Skeletal muscle tissue (tissue), 4 donors: ENCODE measurements around the gene MGAT5B. TPM values are rescaled to one million over a fixed set of nuclear protein-coding genes. Genes with fewer than 3 reads are reported as not detected.

Source experiments
- H3K27ac ChIP-seq: one replicate; pipeline ENCODE4 v1.7.0; 2013; ENCODE audit warnings: mild to moderate bottlenecking, low read depth, low read length, inconsistent platforms
- H3K27me3 ChIP-seq, 3 donors: one replicate each; pipeline ENCODE4 v1.7.0; 2013; ENCODE audit warnings: low read length in 3 of 3; ENCODE audit not compliant: control insufficient read depth in 3 of 3, insufficient read depth in 3 of 3
- H3K36me3 ChIP-seq, 3 donors: one replicate each; pipeline ENCODE4 v1.7.0; 2013; ENCODE audit warnings: low read length in 3 of 3; ENCODE audit not compliant: control insufficient read depth in 3 of 3, insufficient read depth in 3 of 3
- H3K4me1 ChIP-seq, 3 donors: one replicate each; pipeline ENCODE4 v1.7.0; 2013; ENCODE audit warnings: low read length in 3 of 3, mild to moderate bottlenecking in 3 of 3; ENCODE audit not compliant: control insufficient read depth in 3 of 3, insufficient read depth in 3 of 3
- H3K4me3 ChIP-seq, 3 donors: one replicate each; pipeline ENCODE4 v1.7.0; 2013; ENCODE audit warnings: low read length in 3 of 3
- H3K9ac ChIP-seq, 3 donors: one replicate each; pipeline ENCODE4 v1.7.0; 2013; ENCODE audit warnings: low read length in 3 of 3, mild to moderate bottlenecking in 3 of 3, moderate library complexity in 2 of 3, low read depth in 1 of 3
- H3K9me3 ChIP-seq, 3 donors: one replicate each; pipeline ENCODE4 v1.7.0; 2013; ENCODE audit warnings: low read length in 3 of 3; ENCODE audit not compliant: control insufficient read depth in 3 of 3
- total RNA-seq: library from RNA; depleted of rRNA; stranded (reverse); fragments of >200 nt; gene quantifications from one replicate; pipeline ENCODE4 v1.2.3, GENCODE V29; 2014
- donor health status: Osteomylitis.

Gene MGAT5B, protein sequence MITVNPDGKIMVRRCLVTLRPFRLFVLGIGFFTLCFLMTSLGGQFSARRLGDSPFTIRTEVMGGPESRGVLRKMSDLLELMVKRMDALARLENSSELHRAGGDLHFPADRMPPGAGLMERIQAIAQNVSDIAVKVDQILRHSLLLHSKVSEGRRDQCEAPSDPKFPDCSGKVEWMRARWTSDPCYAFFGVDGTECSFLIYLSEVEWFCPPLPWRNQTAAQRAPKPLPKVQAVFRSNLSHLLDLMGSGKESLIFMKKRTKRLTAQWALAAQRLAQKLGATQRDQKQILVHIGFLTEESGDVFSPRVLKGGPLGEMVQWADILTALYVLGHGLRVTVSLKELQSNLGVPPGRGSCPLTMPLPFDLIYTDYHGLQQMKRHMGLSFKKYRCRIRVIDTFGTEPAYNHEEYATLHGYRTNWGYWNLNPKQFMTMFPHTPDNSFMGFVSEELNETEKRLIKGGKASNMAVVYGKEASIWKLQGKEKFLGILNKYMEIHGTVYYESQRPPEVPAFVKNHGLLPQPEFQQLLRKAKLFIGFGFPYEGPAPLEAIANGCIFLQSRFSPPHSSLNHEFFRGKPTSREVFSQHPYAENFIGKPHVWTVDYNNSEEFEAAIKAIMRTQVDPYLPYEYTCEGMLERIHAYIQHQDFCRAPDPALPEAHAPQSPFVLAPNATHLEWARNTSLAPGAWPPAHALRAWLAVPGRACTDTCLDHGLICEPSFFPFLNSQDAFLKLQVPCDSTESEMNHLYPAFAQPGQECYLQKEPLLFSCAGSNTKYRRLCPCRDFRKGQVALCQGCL
- total RNA-seq, result not detected

DNA sequence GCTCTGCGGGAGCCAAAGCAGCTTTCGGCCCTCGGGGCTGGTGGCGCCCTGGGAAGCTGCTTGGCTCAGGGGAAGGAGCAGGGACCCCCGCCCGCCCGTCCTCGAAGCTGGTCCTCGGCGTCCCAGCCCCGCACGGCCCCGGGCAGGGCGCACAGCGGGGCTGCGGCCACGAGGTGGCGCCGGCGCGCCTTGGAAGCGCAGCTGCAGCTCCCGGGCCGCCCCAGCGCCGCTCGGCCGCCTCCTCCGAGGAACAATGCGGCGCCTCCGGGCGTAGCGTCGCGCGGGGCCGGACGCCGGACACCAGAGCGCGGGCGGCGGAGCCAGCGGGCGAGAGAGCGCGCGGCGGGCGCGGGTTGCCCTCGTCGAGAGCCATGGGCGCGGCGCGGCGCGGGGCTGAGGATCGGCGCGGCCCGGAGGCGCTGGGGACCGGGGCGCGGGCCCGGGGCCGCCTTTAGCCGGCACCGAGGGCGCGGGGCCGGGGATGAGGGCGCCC is at the start of gene MGAT5B:
MGAT5B (plus strand) TSS at position 229 of the 493 bp plus-strand sequence. CDS start 626 bp downstream, outside the sequence.
- Histone ChIP-seq H3K9me3 (no peaks in the 10 kb centered on the region), H3K27ac (no peak within 1 kb of the TSS), H3K27me3 (peaks cover 43 to 50% (median 48%) of the 10 kb centered on the region in 3 donors), H3K4me1 (peaks cover 4 to 25% (median 16%) of the 10 kb centered on the region in 3 donors), H3K4me3 (peak within 1 kb of the TSS in 2 of 3 donors; percentile 22 to 27), H3K36me3 (no peaks in the 10 kb centered on the region), H3K9ac (peak within 1 kb of the TSS in 1 of 3 donors; percentile 8)

DNA sequence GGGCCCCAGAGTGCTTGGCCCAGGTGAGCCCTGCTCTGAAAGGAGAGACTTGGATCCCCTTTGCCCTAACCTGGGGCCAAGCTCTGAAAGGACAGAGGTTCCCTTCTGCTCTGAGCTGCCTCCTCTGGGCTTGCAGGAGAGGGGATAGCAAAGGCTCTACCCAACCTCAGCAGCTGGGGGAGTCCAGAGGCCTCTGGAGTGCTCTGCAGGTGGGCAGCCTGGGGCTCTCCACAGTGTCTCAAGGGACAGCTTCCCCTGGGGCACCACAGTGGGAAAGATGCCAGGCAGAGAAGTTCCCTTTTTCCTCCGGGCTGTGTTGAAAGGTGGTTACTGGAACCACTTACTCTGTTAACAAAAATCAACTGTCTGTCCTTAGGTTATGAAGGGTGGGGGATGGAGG is 48.2 kb upstream of the MGAT5B start:
- Histone ChIP-seq H3K9me3 (no peaks in the 10 kb centered on the region), H3K36me3 (no peaks in the 10 kb centered on the region), H3K9ac (no peak overlapping the region), H3K4me3 (no peak overlapping the region), H3K27ac (no peak overlapping the region), H3K27me3 (peaks cover 0 to 7% (median 4%) of the 10 kb centered on the region in 3 donors), H3K4me1 (no peaks in the 10 kb centered on the region)

DNA sequence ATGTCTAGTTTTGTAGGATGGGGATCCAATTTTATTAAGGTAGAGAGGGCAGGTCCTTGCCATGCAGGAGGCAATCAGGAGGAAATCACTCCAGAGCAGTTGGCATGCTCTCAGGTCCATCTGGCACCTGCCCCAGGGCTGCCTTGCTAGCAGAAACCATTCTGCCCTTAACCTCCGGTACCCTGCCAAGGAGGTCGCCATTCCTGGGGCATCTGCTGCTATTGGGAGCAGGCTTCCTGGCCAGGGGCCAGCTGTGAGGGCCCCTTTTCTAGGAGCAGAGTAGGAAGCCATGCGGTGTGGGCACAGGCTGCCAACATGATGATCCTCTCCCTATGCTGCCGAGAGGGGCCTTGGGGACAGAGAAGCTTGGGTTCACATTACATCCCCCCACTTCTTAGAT is 47.6 kb upstream of the MGAT5B start:
- H3K27ac ChIP-seq, result no peak overlapping the region
- H3K9ac ChIP-seq, result no peak overlapping the region
- H3K4me3 ChIP-seq, result no peak overlapping the region
- no peaks in the 10 kb centered on the region for H3K9me3 ChIP-seq
- no peaks in the 10 kb centered on the region for H3K4me1 ChIP-seq
- no peaks in the 10 kb centered on the region for H3K36me3 ChIP-seq
- H3K27me3 ChIP-seq, result peaks cover 0 to 7% (median 3%) of the 10 kb centered on the region in 3 donors

- Histone ChIP-seq H3K4me3 (no peak overlapping the region), H3K4me1 (no peaks in the 10 kb centered on the region), H3K27ac (no peak overlapping the region), H3K36me3 (no peaks in the 10 kb centered on the region), H3K27me3 (peaks cover 0 to 15% (median 10%) of the 10 kb centered on the region in 3 donors), H3K9ac (no peak overlapping the region), H3K9me3 (no peaks in the 10 kb centered on the region)
These were observed 45.9 kb upstream of the MGAT5B start for GRCh38 chr17:76822184-76822778.

GRCh38 chr17:76824093-76824492 is 44.1 kb upstream of the MGAT5B start:
- H3K27me3 ChIP-seq, result peaks cover 0 to 15% (median 10%) of the 10 kb centered on the region in 3 donors
- no peaks in the 10 kb centered on the region for H3K36me3 ChIP-seq
- no peaks in the 10 kb centered on the region for H3K4me1 ChIP-seq
- H3K9me3 ChIP-seq, result no peaks in the 10 kb centered on the region
- H3K9ac ChIP-seq, result no peak overlapping the region
- no peak overlapping the region for H3K4me3 ChIP-seq
- H3K27ac ChIP-seq, result no peak overlapping the region

DNA sequence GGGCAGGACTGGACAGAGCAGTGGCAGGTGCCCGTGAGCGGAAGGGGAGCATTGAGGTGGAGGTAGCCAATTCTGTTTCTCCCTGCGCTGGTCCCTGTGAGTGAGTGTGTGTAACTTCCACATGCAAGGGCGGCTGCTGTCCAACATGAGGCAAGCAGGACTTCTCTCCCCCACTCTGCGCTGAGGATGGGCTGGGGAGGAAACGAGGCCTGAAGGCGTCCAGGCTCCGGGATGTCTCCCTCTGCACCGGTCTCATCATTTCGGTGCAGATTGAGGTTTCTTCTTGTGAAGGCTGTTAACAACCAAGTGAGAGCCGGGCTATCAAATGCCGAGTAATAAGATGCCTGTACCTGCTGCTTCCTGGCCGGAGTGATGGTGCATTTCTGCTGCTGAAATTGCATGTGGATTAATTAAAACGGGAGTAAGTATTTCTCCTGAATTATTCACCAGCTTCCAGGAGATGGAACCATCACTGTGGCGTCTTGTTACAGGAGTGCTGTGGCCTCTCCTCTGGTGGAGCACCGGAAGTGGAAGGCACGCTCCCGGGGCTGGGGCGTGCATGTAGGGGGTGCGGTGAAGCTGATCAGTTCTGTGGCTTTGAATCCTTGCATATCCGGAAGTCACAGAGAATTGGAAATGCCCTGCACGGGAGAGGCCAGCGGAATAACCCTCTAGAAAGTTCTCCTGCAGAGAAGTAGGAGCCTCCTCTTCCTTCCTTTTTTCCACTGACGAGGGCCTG is 41.7 kb upstream of the MGAT5B start:
- no peak overlapping the region for H3K9ac ChIP-seq
- H3K4me3 ChIP-seq, result no peak overlapping the region
- no peaks in the 10 kb centered on the region for H3K9me3 ChIP-seq
- H3K36me3 ChIP-seq, result no peaks in the 10 kb centered on the region
- H3K27me3 ChIP-seq, result peaks cover 0 to 12% (median 3%) of the 10 kb centered on the region in 3 donors
- no peak overlapping the region for H3K27ac ChIP-seq
- H3K4me1 ChIP-seq, result no peaks in the 10 kb centered on the region

GRCh38 chr17:76827736-76828135 is 40.5 kb upstream of the MGAT5B start:
- H3K36me3 ChIP-seq, result no peaks in the 10 kb centered on the region
- H3K27ac ChIP-seq, result no peak overlapping the region
- peaks cover 0 to 12% (median 3%) of the 10 kb centered on the region in 3 donors for H3K27me3 ChIP-seq
- H3K4me1 ChIP-seq, result no peaks in the 10 kb centered on the region
- H3K9me3 ChIP-seq, result no peaks in the 10 kb centered on the region
- H3K4me3 ChIP-seq, result no peak overlapping the region
- no peak overlapping the region for H3K9ac ChIP-seq

GRCh38 chr17:76830987-76831715 is 37.1 kb upstream of the MGAT5B start:
- Histone ChIP-seq H3K4me1 (no peaks in the 10 kb centered on the region), H3K9me3 (no peaks in the 10 kb centered on the region), H3K27me3 (peaks cover 3 to 26% (median 10%) of the 10 kb centered on the region in 3 donors), H3K27ac (no peak overlapping the region), H3K9ac (no peak overlapping the region), H3K4me3 (no peak overlapping the region), H3K36me3 (no peaks in the 10 kb centered on the region)
